CD4-positive, alpha-beta memory T cell (primary cell): ENCODE measurements around the gene TOP3B. TPM values are rescaled to one million over a fixed set of nuclear protein-coding genes. Genes with fewer than 3 reads are reported as not detected.

Source experiments
- CTCF ChIA-PET: fragments of 350-600 bp; sonication (Branson Sonifier 250); formaldehyde crosslinking; loops from one replicate; lab custom pipeline; 2021; ENCODE audit warnings: inconsistent platforms; ENCODE audit not compliant: partially characterized antibody; lab: Charles Lee
- POLR2A ChIA-PET: fragments of 350-600 bp; sonication (Branson Sonifier 250); formaldehyde crosslinking; loops from one replicate; lab custom pipeline; 2021; ENCODE audit not compliant: partially characterized antibody; lab: Charles Lee
- DNase-seq, 5 donors: peaks; one replicate each; pipeline versions ENCODE4 v3.0.0 to v3.0.0-alpha.2; 2020 to 2022; ENCODE audit warnings: mixed read lengths in 1 of 5
- H3K27ac ChIP-seq: one replicate; pipeline ENCODE4 v1.7.0; 2013; ENCODE audit warnings: low read depth, low read length
- H3K27me3 ChIP-seq: 2 replicates; pipeline ENCODE4 v1.7.0; 2013; ENCODE audit warnings: mild to moderate bottlenecking, low read length, moderate library complexity; ENCODE audit not compliant: insufficient read depth
- H3K36me3 ChIP-seq: 2 replicates; pipeline ENCODE4 v1.7.0; 2013; ENCODE audit warnings: mild to moderate bottlenecking, low read length, moderate library complexity; ENCODE audit not compliant: insufficient read depth
- H3K4me1 ChIP-seq: 2 replicates; pipeline ENCODE4 v1.7.0; 2013; ENCODE audit warnings: mild to moderate bottlenecking, low read length, moderate library complexity; ENCODE audit not compliant: insufficient read depth
- H3K4me3 ChIP-seq, 2 donors: one replicate each; pipeline ENCODE4 v1.7.0; 2013; ENCODE audit warnings: low read length in 2 of 2, mild to moderate bottlenecking in 1 of 2
- H3K9me3 ChIP-seq, 2 donors: one replicate each; pipeline ENCODE4 v1.7.0; 2013; ENCODE audit warnings: low read length in 2 of 2, control low read depth in 1 of 2; ENCODE audit not compliant: control insufficient read depth in 1 of 2
- H3K27ac Mint-ChIP-seq, 7 donors: one replicate each; pipeline ENCODE4 v1.8.0; 2020 to 2021; ENCODE audit warnings: mixed read lengths in 7 of 7, mild to moderate bottlenecking in 6 of 7, inconsistent platforms in 3 of 7, moderate library complexity in 3 of 7
- H3K27me3 Mint-ChIP-seq, 2 donors: one replicate each; pipeline ENCODE4 v1.8.0; 2020 to 2021; ENCODE audit warnings: mixed read lengths in 2 of 2
- H3K36me3 Mint-ChIP-seq, 2 donors: one replicate each; pipeline ENCODE4 v1.8.0; 2020 to 2021; ENCODE audit warnings: mixed read lengths in 2 of 2, inconsistent platforms in 1 of 2, mild to moderate bottlenecking in 1 of 2
- H3K4me1 Mint-ChIP-seq, 4 donors: one replicate each; pipeline ENCODE4 v1.8.0; 2020 to 2021; ENCODE audit warnings: mixed read lengths in 4 of 4, mild to moderate bottlenecking in 1 of 4
- H3K4me3 Mint-ChIP-seq, 8 donors: one replicate each; pipeline ENCODE4 v1.8.0; 2020 to 2021; ENCODE audit warnings: mixed read lengths in 8 of 8, mild to moderate bottlenecking in 7 of 8, moderate library complexity in 6 of 8, inconsistent platforms in 3 of 8
- H3K9me3 Mint-ChIP-seq, 8 donors: one replicate each; pipeline ENCODE4 v1.8.0; 2020 to 2021; ENCODE audit warnings: mixed read lengths in 8 of 8, mild to moderate bottlenecking in 5 of 8, inconsistent platforms in 3 of 8, moderate library complexity in 1 of 8
- intact Hi-C: fragments of 100-400 bp; cut with micrococcal nuclease; formaldehyde crosslinking; loops from one replicate; pipeline ENCODE4 v1.15.1; 2023
- polyA plus RNA-seq, 2 donors: library from polyadenylated mRNA; unstranded; fragments of 300-500 nt; fragmentation: Illumina TruSeq; gene quantifications; one replicate each; pipeline ENCODE4 v1.2.3, GENCODE V29; 2021
- total RNA-seq, 2 experiments: library from RNA; stranded (reverse); gene quantifications; one replicate each; pipeline ENCODE4 v1.2.3, GENCODE V29; 2021

Gene TOP3B
- total and polyA plus RNA-seq, 4 experiments from 2014 or later = 8.6 to 81.1 (median 46.9) TPM

GRCh38 chr22:21975854-21976345 is 6.7 kb downstream of the TOP3B start:
- ChIA-PET POLR2A (no interaction called here), CTCF (no interaction called here)
- Histone ChIP-seq H3K27ac (no peak overlapping the region), H3K4me1 (peaks cover 4% of the 10 kb centered on the region), H3K9me3 (no peaks in the 10 kb centered on the region), H3K36me3 (peaks cover 29% of the 10 kb centered on the region), H3K4me3 (no peak overlapping the region), H3K27me3 (no peaks in the 10 kb centered on the region)
- intact Hi-C loops = no loop called here
- DNase-seq = no peak
- Mint-ChIP-seq H3K4me1 (peaks cover 23 to 47% (median 33%) of the 10 kb centered on the region in 4 donors), H3K9me3 (no peaks in the 10 kb centered on the region), H3K36me3 (peaks cover 25 to 51% of the 10 kb centered on the region in 2 donors), H3K27ac (peak overlapping the region in 1 of 7 donors; percentile 60), H3K27me3 (no peaks in the 10 kb centered on the region), H3K4me3 (no peak overlapping the region)

- intact Hi-C loops = no loop called here
- no peaks in the 10 kb centered on the region for H3K27me3 Mint-ChIP-seq
- Histone ChIP-seq H3K27me3 (no peaks in the 10 kb centered on the region), H3K4me1 (no peaks in the 10 kb centered on the region), H3K4me3 (no peak overlapping the region), H3K27ac (no peak overlapping the region), H3K36me3 (peaks cover 33% of the 10 kb centered on the region), H3K9me3 (no peaks in the 10 kb centered on the region)
- no peaks in the 10 kb centered on the region for H3K9me3 Mint-ChIP-seq
- DNase-seq = no peak
- no peak overlapping the region for H3K4me3 Mint-ChIP-seq
- no peak overlapping the region for H3K27ac Mint-ChIP-seq
- CTCF ChIA-PET = no interaction called here
- POLR2A ChIA-PET = no interaction called here
- peaks cover 19 to 40% (median 29%) of the 10 kb centered on the region in 4 donors for H3K4me1 Mint-ChIP-seq
- peaks cover 31 to 56% of the 10 kb centered on the region in 2 donors for H3K36me3 Mint-ChIP-seq
Observed at GRCh38 chr22:21975273-21975672, 7.3 kb downstream of the TOP3B start.

GRCh38 chr22:21974058-21974649 is 8.4 kb downstream of the TOP3B start:
- Mint-ChIP-seq H3K36me3 (peaks cover 31 to 59% of the 10 kb centered on the region in 2 donors), H3K27me3 (no peaks in the 10 kb centered on the region), H3K27ac (no peak overlapping the region), H3K9me3 (no peaks in the 10 kb centered on the region), H3K4me1 (peaks cover 15 to 34% (median 23%) of the 10 kb centered on the region in 4 donors), H3K4me3 (no peak overlapping the region)
- no peaks in the 10 kb centered on the region for H3K9me3 ChIP-seq
- no peaks in the 10 kb centered on the region for H3K27me3 ChIP-seq
- intact Hi-C loops = no loop called here
- no peak for DNase-seq
- H3K36me3 ChIP-seq = peaks cover 37% of the 10 kb centered on the region
- H3K27ac ChIP-seq = no peak overlapping the region
- ChIA-PET POLR2A (no interaction called here), CTCF (no interaction called here)
- no peak overlapping the region for H3K4me3 ChIP-seq
- H3K4me1 ChIP-seq = no peaks in the 10 kb centered on the region

GRCh38 chr22:21972806-21973205 is 9.8 kb downstream of the TOP3B start:
- no peak for DNase-seq
- Histone ChIP-seq H3K4me1 (no peaks in the 10 kb centered on the region), H3K27me3 (no peaks in the 10 kb centered on the region), H3K4me3 (no peak overlapping the region), H3K9me3 (no peaks in the 10 kb centered on the region), H3K27ac (no peak overlapping the region), H3K36me3 (peaks cover 44% of the 10 kb centered on the region)
- POLR2A ChIA-PET = interaction anchor here (5.4 kb wide), 1 partner anchor 9 kb away, joined by 29 read pairs; the partner anchor contains the start of gene TOP3B
- Mint-ChIP-seq H3K4me3 (no peak overlapping the region), H3K27me3 (no peaks in the 10 kb centered on the region), H3K9me3 (no peaks in the 10 kb centered on the region), H3K27ac (no peak overlapping the region), H3K36me3 (peaks cover 33 to 62% of the 10 kb centered on the region in 2 donors), H3K4me1 (peaks cover 9 to 20% (median 13%) of the 10 kb centered on the region in 4 donors)
- CTCF ChIA-PET = interaction anchor here (0.7 to 3.4 kb wide), 20 partner anchors 9 to 267 kb away, joined by 3 to 27 read pairs (median 4); partner anchors contain the start of gene TOP3B
- intact Hi-C loops = no loop called here

- Histone ChIP-seq H3K4me1 (no peaks in the 10 kb centered on the region), H3K27ac (no peak overlapping the region), H3K4me3 (no peak overlapping the region), H3K9me3 (no peaks in the 10 kb centered on the region), H3K36me3 (peaks cover 48% of the 10 kb centered on the region), H3K27me3 (no peaks in the 10 kb centered on the region)
- intact Hi-C loops = no loop called here
- Mint-ChIP-seq H3K27ac (peak overlapping the region in 1 of 7 donors; percentile 42), H3K4me1 (peaks cover 6 to 16% (median 11%) of the 10 kb centered on the region in 4 donors), H3K4me3 (no peak overlapping the region), H3K9me3 (no peaks in the 10 kb centered on the region), H3K36me3 (peaks cover 35 to 63% of the 10 kb centered on the region in 2 donors), H3K27me3 (no peaks in the 10 kb centered on the region)
- POLR2A ChIA-PET = interaction anchor here (5.4 kb wide), 1 partner anchor 10 kb away, joined by 29 read pairs; the partner anchor contains the start of gene TOP3B
- CTCF ChIA-PET = interaction anchor here (0.7 to 3.4 kb wide), 20 partner anchors 10 to 266 kb away, joined by 3 to 27 read pairs (median 4); partner anchors contain the start of gene TOP3B
- peak in 4 of 5 donors; percentile 30 to 42 (median 37) for DNase-seq
Observed at GRCh38 chr22:21972293-21972779, 10.3 kb downstream of the TOP3B start.

GRCh38 chr22:21971858-21972275 is 10.7 kb downstream of the TOP3B start:
- peaks cover 39 to 68% of the 10 kb centered on the region in 2 donors for H3K36me3 Mint-ChIP-seq
- CTCF ChIA-PET = interaction anchor here (0.7 to 3.4 kb wide), 19 partner anchors 9 to 266 kb away, joined by 3 to 27 read pairs (median 3); partner anchors contain the start of gene TOP3B
- POLR2A ChIA-PET = interaction anchor here (5.4 kb wide), 1 partner anchor 10 kb away, joined by 29 read pairs; the partner anchor contains the start of gene TOP3B

More at GRCh38 chr22:21971858-21972275, 10.7 kb downstream of the TOP3B start:
- intact Hi-C loops = no loop called here
- Histone ChIP-seq H3K9me3 (no peaks in the 10 kb centered on the region), H3K4me3 (no peak overlapping the region), H3K36me3 (peaks cover 53% of the 10 kb centered on the region), H3K27ac (no peak overlapping the region), H3K27me3 (no peaks in the 10 kb centered on the region), H3K4me1 (no peaks in the 10 kb centered on the region)
- peaks cover 6 to 16% (median 10%) of the 10 kb centered on the region in 4 donors for H3K4me1 Mint-ChIP-seq
- H3K27me3 Mint-ChIP-seq = no peaks in the 10 kb centered on the region
- H3K27ac Mint-ChIP-seq = no peak overlapping the region
- H3K9me3 Mint-ChIP-seq = no peaks in the 10 kb centered on the region
- H3K4me3 Mint-ChIP-seq = no peak overlapping the region
- no peak for DNase-seq
